Sigmoid colon (tissue), 7 donors: ENCODE data around the gene EIF2S3B. TPM values are rescaled to one million over a fixed set of nuclear protein-coding genes. Genes with fewer than 3 reads are reported as not detected.
"Not testable (repeated sequence)": the region's sequence is repeated elsewhere in the genome, so short reads cannot be mapped to it uniquely, and the experiment has no call there.

Experiments
- DNase-seq: peaks from one replicate; pipeline ENCODE4 v3.0.0-alpha.2; 2019
- H3K27ac ChIP-seq, 4 donors: fragments of 200-600 bp; sonication (generic); one replicate each; pipeline ENCODE4 v1.5.1; 2016 to 2019; ENCODE audit warnings: mild to moderate bottlenecking in 1 of 4
- H3K27me3 ChIP-seq, 3 donors: fragments of 200-600 bp; sonication (generic); one replicate each; pipeline ENCODE4 v1.5.1; 2019; ENCODE audit warnings: mild to moderate bottlenecking in 1 of 3
- H3K36me3 ChIP-seq, 4 donors: fragments of 200-600 bp; sonication (generic); one replicate each; pipeline ENCODE4 v1.5.1; 2016 to 2019
- H3K4me1 ChIP-seq, 4 donors: fragments of 200-600 bp; sonication (generic); one replicate each; pipeline ENCODE4 v1.5.1; 2017 to 2019
- H3K4me3 ChIP-seq, 4 donors: fragments of 200-600 bp; sonication (generic); one replicate each; pipeline ENCODE4 v1.5.1; 2017 to 2019; ENCODE audit warnings: mild to moderate bottlenecking in 2 of 4, moderate library complexity in 1 of 4
- H3K9me3 ChIP-seq, 4 donors: fragments of 200-600 bp in 3 of 4; sonication (generic) in 3 of 4; one replicate each; pipeline versions ENCODE4 v1.5.1 to v1.6.1; 2013 to 2019
- EP300 ChIP-seq, 4 donors: sonication (generic); formaldehyde crosslinking; IDR thresholded peaks; one replicate each; pipeline ENCODE4 v1.6.1; 2017; ENCODE audit warnings: antibody characterized with exemption in 4 of 4
- POLR2A ChIP-seq, 2 donors: fragments of 450-650 bp; IDR thresholded peaks; one replicate each; pipeline ENCODE4 v1.6.1; 2016; ENCODE audit warnings: antibody characterized with exemption in 2 of 2, mild to moderate bottlenecking in 2 of 2, moderate library complexity in 2 of 2
- POLR2AphosphoS5 ChIP-seq, 4 donors: sonication (generic); formaldehyde crosslinking; IDR thresholded peaks; one replicate each; pipeline ENCODE4 v1.6.1; 2017; ENCODE audit warnings: antibody characterized with exemption in 4 of 4
- WGBS, 2 donors: extraction: QIAGEN DNeasy Blood & Tissue Kit; methylation state at CpG; one replicate each; pipeline ENCODE4 v1.1.7; 2013; 5-methylcytosine and 5-hydroxymethylcytosine counted together
- intact Hi-C: fragments of 100-400 bp; cut with DNase I; formaldehyde crosslinking; loops from one replicate; pipeline ENCODE4 v1.15.1; 2023
- polyA plus RNA-seq, 3 donors: library from polyadenylated mRNA; stranded (reverse); fragments of 200-250 nt; gene quantifications; one replicate each; pipeline ENCODE4 v1.2.3, GENCODE V29; 2013
- total RNA-seq, 4 donors: library from RNA; depleted of rRNA; stranded (reverse); fragments of >200 nt; gene quantifications; one replicate each; pipeline ENCODE4 v1.1.0, GENCODE V29; 2016
- TF ChIP-seq, protein P1 (sequence below), 4 experiments: fragments of 450-650 bp in 3 of 4; fragments of 200-600 bp in 1 of 4; IDR thresholded peaks; one replicate each; pipeline ENCODE4 v1.5.1; 2016 to 2019; ENCODE audit warnings: antibody characterized with exemption in 4 of 4, mild to moderate bottlenecking in 3 of 4, moderate library complexity in 2 of 4
- donor health status: healthy with polysubstance abuse.
- donor health status: Bipolar disorder and iron deficiency.
- donor health status: healthy.

The EIF2S3B gene
- 1 to 10 TPM in 1 of 4 donors, under 1 TPM in 2, not detected in 1; 0.36 to 1.1 (median 0.66) TPM for total RNA-seq
- polyA plus RNA-seq, result 1 to 10 TPM in 1 of 3 donors, under 1 TPM in 1, not detected in 1; 0.55 to 1.2 TPM

DNA sequence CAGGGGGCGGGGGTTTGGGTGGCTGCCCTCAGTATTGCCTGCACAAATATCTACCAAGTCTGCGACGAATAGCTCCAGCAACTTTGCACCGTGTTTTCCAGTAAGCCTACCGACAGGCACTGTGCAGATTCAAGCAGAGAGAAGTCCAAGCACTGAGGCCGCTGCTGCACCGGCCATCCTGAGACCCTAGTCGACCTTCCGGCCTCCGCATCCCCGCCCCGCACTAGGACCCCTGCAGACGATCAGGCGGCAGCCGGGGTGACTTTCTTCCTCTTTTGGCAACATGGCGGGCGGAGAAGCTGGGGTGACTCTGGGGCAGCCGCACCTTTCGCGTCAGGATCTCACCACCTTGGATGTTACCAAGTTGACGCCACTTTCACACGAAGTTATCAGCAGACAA, at the start of gene EIF2S3B:
TSS of gene EIF2S3B (plus strand) at position 271 of the 400 bp plus-strand sequence. CDS start at position 284, 13 bp downstream.
- intact Hi-C loops, result no loop called here
- H3K4me3 ChIP-seq, result no peak within 1 kb of the TSS
- H3K36me3 ChIP-seq, result no peaks in the 10 kb centered on the region
- DNase-seq, result no peak
- 97% methylated on average over 22 of the region's 22 CpGs for WGBS, 2 donors
- no peak within 1 kb of the TSS for H3K27ac ChIP-seq
- H3K4me1 ChIP-seq, result no peaks in the 10 kb centered on the region
- no peaks in the 10 kb centered on the region for H3K27me3 ChIP-seq
- TF ChIP-seq, protein P1, sequence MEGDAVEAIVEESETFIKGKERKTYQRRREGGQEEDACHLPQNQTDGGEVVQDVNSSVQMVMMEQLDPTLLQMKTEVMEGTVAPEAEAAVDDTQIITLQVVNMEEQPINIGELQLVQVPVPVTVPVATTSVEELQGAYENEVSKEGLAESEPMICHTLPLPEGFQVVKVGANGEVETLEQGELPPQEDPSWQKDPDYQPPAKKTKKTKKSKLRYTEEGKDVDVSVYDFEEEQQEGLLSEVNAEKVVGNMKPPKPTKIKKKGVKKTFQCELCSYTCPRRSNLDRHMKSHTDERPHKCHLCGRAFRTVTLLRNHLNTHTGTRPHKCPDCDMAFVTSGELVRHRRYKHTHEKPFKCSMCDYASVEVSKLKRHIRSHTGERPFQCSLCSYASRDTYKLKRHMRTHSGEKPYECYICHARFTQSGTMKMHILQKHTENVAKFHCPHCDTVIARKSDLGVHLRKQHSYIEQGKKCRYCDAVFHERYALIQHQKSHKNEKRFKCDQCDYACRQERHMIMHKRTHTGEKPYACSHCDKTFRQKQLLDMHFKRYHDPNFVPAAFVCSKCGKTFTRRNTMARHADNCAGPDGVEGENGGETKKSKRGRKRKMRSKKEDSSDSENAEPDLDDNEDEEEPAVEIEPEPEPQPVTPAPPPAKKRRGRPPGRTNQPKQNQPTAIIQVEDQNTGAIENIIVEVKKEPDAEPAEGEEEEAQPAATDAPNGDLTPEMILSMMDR (IDR thresholded peaks at IDR 0.05), result no peak
- no peak for TF ChIP-seq EP300 (IDR thresholded peaks at IDR 0.05)
- no peak for TF ChIP-seq POLR2A (IDR thresholded peaks at IDR 0.05)
- no peak for TF ChIP-seq POLR2AphosphoS5 (IDR thresholded peaks at IDR 0.05)
- no peaks in the 10 kb centered on the region for H3K9me3 ChIP-seq

DNA sequence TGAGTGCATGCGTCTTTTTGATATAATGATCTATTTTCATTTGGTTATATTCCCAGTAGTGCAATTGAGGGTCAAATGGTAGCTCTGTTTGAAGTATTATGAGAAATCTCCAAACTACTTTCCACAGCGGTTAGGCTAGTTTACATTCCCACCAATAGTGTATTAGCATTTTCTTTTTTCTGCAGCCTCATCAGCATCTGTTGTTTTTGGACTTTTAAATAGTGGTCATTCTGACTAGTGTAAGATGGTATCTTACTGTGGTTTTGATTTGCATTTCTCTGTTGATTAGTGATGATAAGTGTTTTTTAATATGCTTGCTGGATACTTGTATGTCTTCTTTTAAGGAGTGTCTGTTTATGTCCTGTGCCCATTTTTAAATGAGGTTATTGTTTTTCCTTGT, 48.8 kb upstream of the EIF2S3B start:
- Histone ChIP-seq H3K27me3 (no peaks in the 10 kb centered on the region), H3K27ac (no peak overlapping the region), H3K4me3 (no peak overlapping the region), H3K4me1 (no peaks in the 10 kb centered on the region), H3K9me3 (peaks cover 0 to 14% (median 2%) of the 10 kb centered on the region in 4 donors), H3K36me3 (peaks cover 0 to 3% (median 0%) of the 10 kb centered on the region in 4 donors)
- DNase-seq, result no peak
- TF ChIP-seq, protein P1 (IDR thresholded peaks at IDR 0.05), result no peak
- TF ChIP-seq EP300 (IDR thresholded peaks at IDR 0.05) (no peak), POLR2AphosphoS5 (IDR thresholded peaks at IDR 0.05) (no peak), POLR2A (IDR thresholded peaks at IDR 0.05) (no peak)
- intact Hi-C loops, result no loop called here
- WGBS, 2 donors, result 94 to 98% methylated on average over 2 of the region's 2 CpGs

DNA sequence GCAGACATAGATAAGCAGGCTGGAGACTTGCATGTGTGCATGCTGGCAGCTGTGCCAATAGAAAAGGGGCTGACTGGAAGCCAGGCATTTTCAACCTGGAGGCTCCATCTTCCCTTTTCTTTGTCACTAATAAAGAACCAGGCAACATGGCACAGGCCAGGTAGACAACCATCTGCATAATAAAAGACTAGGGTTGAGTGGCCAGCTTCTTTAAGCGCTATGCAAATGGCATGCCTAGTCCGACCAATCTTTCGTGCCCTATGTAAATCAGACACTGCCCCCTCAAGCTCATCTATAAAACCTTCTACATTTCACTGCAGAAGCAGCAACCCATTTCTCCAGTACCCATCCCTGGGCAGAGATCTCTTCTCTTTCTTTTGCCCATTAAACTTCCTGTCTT, 47.9 kb upstream of the EIF2S3B start:
- Histone ChIP-seq H3K4me3 (no peak overlapping the region), H3K9me3 (peaks cover 0 to 14% (median 2%) of the 10 kb centered on the region in 4 donors), H3K4me1 (no peaks in the 10 kb centered on the region), H3K36me3 (no peaks in the 10 kb centered on the region), H3K27ac (no peak overlapping the region), H3K27me3 (no peaks in the 10 kb centered on the region)
- TF ChIP-seq POLR2A (IDR thresholded peaks at IDR 0.05) (no peak), POLR2AphosphoS5 (IDR thresholded peaks at IDR 0.05) (no peak), EP300 (IDR thresholded peaks at IDR 0.05) (no peak)
- TF ChIP-seq, protein P1 (IDR thresholded peaks at IDR 0.05), result no peak
- DNase-seq, result no peak
- WGBS, 2 donors, result 93 to 99% methylated on average over 3 of the region's 3 CpGs
- intact Hi-C loops, result no loop called here

DNA sequence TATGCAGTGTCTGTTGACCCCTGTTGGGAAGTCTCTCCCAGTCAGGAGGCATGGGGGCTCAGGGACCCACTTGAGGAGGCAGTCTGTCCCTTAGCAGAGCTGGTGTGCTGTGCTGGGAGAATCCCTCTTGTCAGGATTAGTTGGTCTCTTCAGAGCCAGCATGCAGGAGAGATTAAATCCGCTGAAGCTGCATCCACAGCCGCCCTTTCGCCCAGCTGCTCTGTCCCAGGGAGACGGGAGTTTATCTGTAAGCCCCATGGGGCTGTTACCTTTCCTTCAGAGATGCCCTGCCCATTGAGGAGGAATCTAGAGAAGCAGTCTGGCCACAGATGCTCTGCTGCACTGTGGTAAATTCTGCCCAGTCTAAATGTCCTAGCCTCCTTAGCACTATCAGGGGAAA, 39.4 kb upstream of the EIF2S3B start:
- Histone ChIP-seq H3K27me3 (no peaks in the 10 kb centered on the region), H3K4me3 (no peak overlapping the region), H3K4me1 (no peaks in the 10 kb centered on the region), H3K27ac (no peak overlapping the region), H3K9me3 (no peaks in the 10 kb centered on the region), H3K36me3 (no peaks in the 10 kb centered on the region)
- intact Hi-C loops, result no loop called here
- TF ChIP-seq, protein P1 (IDR thresholded peaks at IDR 0.05), result no peak
- TF ChIP-seq POLR2A (IDR thresholded peaks at IDR 0.05) (no peak), EP300 (IDR thresholded peaks at IDR 0.05) (no peak), POLR2AphosphoS5 (IDR thresholded peaks at IDR 0.05) (no peak)
- no peak for DNase-seq
- 93 to 94% methylated on average over 4 of the region's 4 CpGs for WGBS, 2 donors

DNA sequence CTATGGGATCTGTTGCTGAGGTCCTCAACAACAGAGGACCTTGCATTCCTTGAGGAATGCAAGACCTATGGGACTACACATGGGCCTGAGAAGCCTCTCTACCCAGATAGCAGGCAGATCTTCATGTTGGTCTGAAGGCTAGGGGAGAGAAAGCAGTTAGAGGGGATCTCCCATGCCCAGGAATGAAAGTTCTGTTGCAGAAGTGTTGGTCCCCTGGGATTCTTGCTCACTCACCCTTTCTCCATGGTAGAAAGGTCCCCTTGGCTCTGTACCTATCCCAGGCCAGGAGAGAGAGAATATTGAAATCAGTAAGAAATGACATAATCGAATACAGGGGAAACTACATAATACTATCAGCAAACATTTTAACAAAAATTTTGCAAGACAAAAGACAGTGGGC, 36.0 kb upstream of the EIF2S3B start:
- Histone ChIP-seq H3K36me3 (no peaks in the 10 kb centered on the region), H3K4me1 (no peaks in the 10 kb centered on the region), H3K9me3 (no peaks in the 10 kb centered on the region), H3K4me3 (no peak overlapping the region), H3K27ac (no peak overlapping the region), H3K27me3 (no peaks in the 10 kb centered on the region)
- TF ChIP-seq EP300 (IDR thresholded peaks at IDR 0.05) (no peak), POLR2AphosphoS5 (IDR thresholded peaks at IDR 0.05) (no peak)
- TF ChIP-seq, protein P1 (IDR thresholded peaks at IDR 0.05), result no peak
- DNase-seq, result no peak
- 89 to 90% methylated on average over 1 of the region's 1 CpG for WGBS, 2 donors
- intact Hi-C loops, result no loop called here

DNA sequence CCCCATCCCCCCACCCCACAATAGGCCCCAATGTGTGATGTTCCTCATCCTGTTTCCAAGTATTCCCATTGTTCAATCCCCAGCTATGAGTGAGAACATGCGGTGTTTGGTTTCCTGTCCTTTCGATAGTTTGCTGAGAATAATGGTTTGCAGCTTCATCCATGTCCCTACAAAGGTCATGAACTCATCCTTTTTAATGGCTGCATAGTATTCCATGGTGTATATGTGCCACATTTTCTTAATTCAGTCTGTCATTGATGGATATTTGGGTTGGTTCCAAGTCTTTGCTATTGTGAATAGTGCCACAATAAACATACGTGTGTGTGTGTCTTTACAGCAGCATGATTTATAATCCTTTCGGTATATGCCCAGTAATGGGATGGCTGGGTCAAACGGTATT, 32.9 kb upstream of the EIF2S3B start:
- H3K36me3 ChIP-seq, H3K4me1 ChIP-seq, H3K27ac ChIP-seq, H3K27me3 ChIP-seq, intact Hi-C loops, H3K4me3 ChIP-seq, DNase-seq, H3K9me3 ChIP-seq: not testable (repeated sequence)
- WGBS, 2 donors, result 84 to 91% methylated on average over 5 of the region's 5 CpGs

DNA sequence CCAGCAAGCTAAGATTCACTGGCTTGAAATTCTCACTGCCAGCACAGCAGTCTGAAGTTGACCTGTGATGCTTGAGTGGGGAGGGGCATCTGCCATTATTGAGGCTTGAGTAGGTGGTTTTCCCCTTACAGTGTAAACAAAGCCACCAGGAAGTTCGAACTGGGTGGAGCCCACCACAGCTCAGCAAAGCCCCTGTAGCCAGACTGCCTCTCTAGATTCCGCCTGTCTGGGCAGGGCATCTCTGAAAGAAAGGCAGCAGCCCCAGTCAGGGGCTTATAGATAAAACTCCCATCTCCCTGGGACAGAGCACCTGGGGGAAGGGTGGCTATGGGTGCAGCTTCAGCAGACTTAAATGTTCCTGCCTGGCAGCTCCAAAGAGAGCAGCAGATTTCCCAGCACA, 23.8 kb upstream of the EIF2S3B start:
- H3K4me3 ChIP-seq, H3K27ac ChIP-seq, DNase-seq, H3K4me1 ChIP-seq, intact Hi-C loops, H3K36me3 ChIP-seq, H3K9me3 ChIP-seq, H3K27me3 ChIP-seq: not testable (repeated sequence)
- WGBS, 2 donors, result 52 to 53% methylated on average over 2 of the region's 2 CpGs
